OCI-LY3 (cell line): Measurements from ENCODE around the gene NUBP2.

Experiments
- CTCF ChIP-seq: fragments of 200-600, 300-600 bp; sonication (generic); IDR thresholded peaks from 2 replicates; pipeline ENCODE4 v1.5.1; 2014; ENCODE audit warnings: antibody characterized with exemption, low read length, low read depth
- EZH2phosphoT487 ChIP-seq: fragments of 200-600 bp; shearing (Covaris generic); IDR thresholded peaks from 2 replicates; pipeline ENCODE4 v1.6.1; 2018; ENCODE audit warnings: antibody characterized with exemption, mixed run types, low read depth

- TF ChIP-seq CTCF = no peak
- no peak for TF ChIP-seq EZH2phosphoT487
These were observed 2.1 kb upstream of the NUBP2 start for GRCh38 chr16:1780677-1781072.
